Measurements from ENCODE around the gene PLD5.
"Not testable (repeated sequence)": the region's sequence is repeated elsewhere in the genome, so short reads cannot be mapped to it uniquely, and the experiment has no call there.

The PLD5 gene

DNA sequence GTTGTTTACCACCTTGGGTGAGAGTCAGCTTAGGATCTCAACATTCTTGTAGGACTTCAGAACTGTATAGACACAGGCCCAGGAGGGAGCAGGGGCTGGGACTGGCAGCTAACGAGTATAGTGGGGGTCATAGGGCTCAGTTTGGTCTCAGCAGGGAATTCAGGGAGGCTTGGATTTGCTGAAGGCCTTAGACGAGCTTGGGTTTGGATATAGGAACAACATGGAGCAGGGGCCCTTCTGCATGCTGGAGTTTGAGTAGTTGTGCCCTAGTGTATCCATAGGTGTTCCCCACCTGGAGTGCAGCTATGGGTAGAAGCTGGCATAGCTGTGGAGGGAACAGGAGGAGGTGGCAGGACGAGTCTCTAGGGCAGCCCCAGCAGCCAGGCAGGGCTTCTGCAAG is 462.2 kb downstream of the PLD5 start:
- no peaks in the 10 kb centered on the region for H3K79me2 ChIP-seq
- H3K9ac ChIP-seq = no peak overlapping the region
- no peak overlapping the region for H3K4me3 ChIP-seq (ENCODE audit: low read depth, low read length)
- no peaks in the 10 kb centered on the region for H3K36me3 ChIP-seq (ENCODE audit: control insufficient read depth, insufficient read depth, low read length)
- no peaks in the 10 kb centered on the region for H3K27me3 ChIP-seq (ENCODE audit: control insufficient read depth, insufficient read depth, low read length)
- TF ChIP-seq, protein P1, sequence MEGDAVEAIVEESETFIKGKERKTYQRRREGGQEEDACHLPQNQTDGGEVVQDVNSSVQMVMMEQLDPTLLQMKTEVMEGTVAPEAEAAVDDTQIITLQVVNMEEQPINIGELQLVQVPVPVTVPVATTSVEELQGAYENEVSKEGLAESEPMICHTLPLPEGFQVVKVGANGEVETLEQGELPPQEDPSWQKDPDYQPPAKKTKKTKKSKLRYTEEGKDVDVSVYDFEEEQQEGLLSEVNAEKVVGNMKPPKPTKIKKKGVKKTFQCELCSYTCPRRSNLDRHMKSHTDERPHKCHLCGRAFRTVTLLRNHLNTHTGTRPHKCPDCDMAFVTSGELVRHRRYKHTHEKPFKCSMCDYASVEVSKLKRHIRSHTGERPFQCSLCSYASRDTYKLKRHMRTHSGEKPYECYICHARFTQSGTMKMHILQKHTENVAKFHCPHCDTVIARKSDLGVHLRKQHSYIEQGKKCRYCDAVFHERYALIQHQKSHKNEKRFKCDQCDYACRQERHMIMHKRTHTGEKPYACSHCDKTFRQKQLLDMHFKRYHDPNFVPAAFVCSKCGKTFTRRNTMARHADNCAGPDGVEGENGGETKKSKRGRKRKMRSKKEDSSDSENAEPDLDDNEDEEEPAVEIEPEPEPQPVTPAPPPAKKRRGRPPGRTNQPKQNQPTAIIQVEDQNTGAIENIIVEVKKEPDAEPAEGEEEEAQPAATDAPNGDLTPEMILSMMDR (IDR thresholded peaks at IDR 0.05) = no peak
- no peak overlapping the region for H3K4me2 ChIP-seq (ENCODE audit: low read length)
- H3K4me1 ChIP-seq = no peaks in the 10 kb centered on the region
- H2AFZ ChIP-seq = no peak overlapping the region
- H3K9me3 ChIP-seq (ENCODE audit: control insufficient read depth, low read length) = no peaks in the 10 kb centered on the region
- H3K27ac ChIP-seq = no peak overlapping the region

GRCh38 chr1:242059976-242060375 is 464.5 kb downstream of the PLD5 start:
- Histone ChIP-seq H3K9ac (no peak overlapping the region), H3K36me3 (ENCODE audit: control insufficient read depth, insufficient read depth, low read length) (no peaks in the 10 kb centered on the region), H3K4me2 (ENCODE audit: low read length) (no peak overlapping the region), H3K9me3 (ENCODE audit: control insufficient read depth, low read length) (no peaks in the 10 kb centered on the region), H2AFZ (no peak overlapping the region), H3K4me1 (no peaks in the 10 kb centered on the region), H3K27me3 (ENCODE audit: control insufficient read depth, insufficient read depth, low read length) (no peaks in the 10 kb centered on the region), H3K79me2 (no peaks in the 10 kb centered on the region), H3K4me3 (ENCODE audit: low read depth, low read length) (no peak overlapping the region), H3K27ac (no peak overlapping the region)
- TF ChIP-seq, protein P1 (IDR thresholded peaks at IDR 0.05) = no peak

DNA sequence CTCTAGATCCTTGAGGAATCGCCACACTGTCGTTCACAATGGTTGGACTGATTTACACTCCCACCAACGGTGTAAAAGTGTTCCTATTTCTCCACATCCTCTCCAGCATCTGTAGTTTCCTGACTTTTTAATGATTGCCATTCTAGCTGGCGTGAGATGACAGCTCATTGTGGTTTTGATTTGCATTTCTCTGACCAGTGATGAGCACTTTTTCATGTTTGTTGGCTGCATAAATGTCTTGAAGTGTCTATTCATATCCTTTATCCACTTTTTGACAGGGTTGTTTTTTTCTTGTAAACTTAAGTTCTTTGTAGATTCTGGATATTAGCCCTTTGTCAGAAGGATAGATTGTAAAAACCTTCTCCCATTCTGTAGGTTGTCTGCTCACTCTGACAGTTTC is 465.9 kb downstream of the PLD5 start:
- H3K36me3 ChIP-seq (ENCODE audit: control insufficient read depth, insufficient read depth, low read length); H3K4me2 ChIP-seq (ENCODE audit: low read length); H3K79me2 ChIP-seq: not testable (repeated sequence)

DNA sequence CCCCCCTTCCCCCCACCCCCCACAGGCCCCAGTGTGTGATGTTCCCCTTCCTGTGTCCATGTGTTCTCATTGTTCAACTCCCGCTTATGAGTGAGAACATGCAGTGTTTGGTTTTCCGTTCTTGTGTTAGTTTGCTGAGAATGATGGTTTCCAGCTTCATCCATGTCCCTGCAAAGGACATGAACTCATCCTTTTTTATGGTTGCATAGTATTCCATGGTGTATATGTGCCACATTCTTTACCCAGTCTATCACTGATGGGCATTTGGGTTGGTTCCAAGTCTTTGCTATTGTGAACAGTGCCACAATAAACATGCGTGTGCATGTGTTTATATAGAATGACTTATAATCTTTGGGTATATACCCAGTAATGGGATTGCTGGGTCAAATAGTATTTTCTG is 466.3 kb downstream of the PLD5 start:
- H3K27ac ChIP-seq; H3K79me2 ChIP-seq; H3K4me3 ChIP-seq (ENCODE audit: low read depth, low read length); H3K4me2 ChIP-seq (ENCODE audit: low read length); H3K9ac ChIP-seq; H3K27me3 ChIP-seq (ENCODE audit: control insufficient read depth, insufficient read depth, low read length); H3K9me3 ChIP-seq (ENCODE audit: control insufficient read depth, low read length); H3K4me1 ChIP-seq; H3K36me3 ChIP-seq (ENCODE audit: control insufficient read depth, insufficient read depth, low read length); H2AFZ ChIP-seq: not testable (repeated sequence)

More for the DNA sequence above, 465.9 kb downstream of the PLD5 start:
- not testable (repeated sequence) for H2AFZ ChIP-seq; H3K9ac ChIP-seq; H3K9me3 ChIP-seq (ENCODE audit: control insufficient read depth, low read length); H3K4me3 ChIP-seq (ENCODE audit: low read depth, low read length); H3K27me3 ChIP-seq (ENCODE audit: control insufficient read depth, insufficient read depth, low read length); H3K4me1 ChIP-seq; H3K27ac ChIP-seq

- TF ChIP-seq, protein P1 (IDR thresholded peaks at IDR 0.05) = no peak
- Histone ChIP-seq H3K9me3 (ENCODE audit: control insufficient read depth, low read length) (no peaks in the 10 kb centered on the region), H2AFZ (no peak overlapping the region), H3K27me3 (ENCODE audit: control insufficient read depth, insufficient read depth, low read length) (no peaks in the 10 kb centered on the region), H3K4me3 (ENCODE audit: low read depth, low read length) (no peak overlapping the region), H3K9ac (no peak overlapping the region), H3K36me3 (ENCODE audit: control insufficient read depth, insufficient read depth, low read length) (no peaks in the 10 kb centered on the region), H3K27ac (no peak overlapping the region), H3K4me2 (ENCODE audit: low read length) (no peak overlapping the region), H3K4me1 (no peaks in the 10 kb centered on the region), H3K79me2 (no peaks in the 10 kb centered on the region)
These were observed 466.8 kb downstream of the PLD5 start for GRCh38 chr1:242057745-242058115.

GRCh38 chr1:242056988-242057744 is 467.3 kb downstream of the PLD5 start:
- Histone ChIP-seq H3K79me2 (no peaks in the 10 kb centered on the region), H3K4me3 (ENCODE audit: low read depth, low read length) (no peak overlapping the region), H3K4me2 (ENCODE audit: low read length) (no peak overlapping the region), H3K9me3 (ENCODE audit: control insufficient read depth, low read length) (no peaks in the 10 kb centered on the region), H3K27ac (no peak overlapping the region), H2AFZ (no peak overlapping the region), H3K36me3 (ENCODE audit: control insufficient read depth, insufficient read depth, low read length) (no peaks in the 10 kb centered on the region), H3K9ac (no peak overlapping the region), H3K4me1 (no peaks in the 10 kb centered on the region), H3K27me3 (ENCODE audit: control insufficient read depth, insufficient read depth, low read length) (no peaks in the 10 kb centered on the region)
- TF ChIP-seq, protein P1 (IDR thresholded peaks at IDR 0.05) = no peak
